Common myeloid progenitor, CD34-positive (primary cell): ENCODE measurements around the gene GLYR1.
A peak's percentile ranks its signal among the peaks of the same experiment; 100 is the strongest.

Experiments
- CTCF ChIA-PET: fragments of 350-600 bp; sonication (Branson Sonifier 250); formaldehyde crosslinking; loops from one replicate; lab custom pipeline; 2021; ENCODE audit warnings: antibody characterized with exemption; lab: Charles Lee
- POLR2A ChIA-PET: fragments of 350-600 bp; sonication (Branson Sonifier 250); formaldehyde crosslinking; loops from one replicate; lab custom pipeline; 2021; ENCODE audit warnings: antibody characterized with exemption; lab: Charles Lee
- DNase-seq, 3 donors: peaks; one replicate each; pipeline versions ENCODE4 v3.0.0 to v3.0.0-alpha.2; 2013
- H3K27ac ChIP-seq, 2 experiments: 1 replicate in 1 of 2; 2 replicates in 1 of 2; pipeline ENCODE4 v1.7.0; 2013; ENCODE audit warnings: inconsistent platforms in 2 of 2, low read length in 2 of 2, mild to moderate bottlenecking in 2 of 2, low read depth in 1 of 2, moderate library complexity in 1 of 2; ENCODE audit not compliant: severe bottlenecking in 2 of 2, insufficient read depth in 1 of 2, poor library complexity in 1 of 2
- H3K27me3 ChIP-seq, 5 experiments: replicated peaks in 2 of 5; 1 replicate in 3 of 5; 2 replicates in 2 of 5; pipeline versions ENCODE4 v1.6.1 to v1.7.0; 2013; ENCODE audit warnings: low read length in 4 of 5, mild to moderate bottlenecking in 2 of 5, moderate library complexity in 2 of 5, inconsistent platforms in 1 of 5; ENCODE audit not compliant: insufficient read depth in 5 of 5, control insufficient read depth in 4 of 5
- H3K36me3 ChIP-seq, 4 experiments: 1 replicate in 2 of 4; 2 replicates in 2 of 4; pipeline versions ENCODE4 v1.6.1 to v1.7.0; 2013; ENCODE audit warnings: low read length in 3 of 4, control low read depth in 1 of 4, mild to moderate bottlenecking in 1 of 4; ENCODE audit not compliant: control insufficient read depth in 4 of 4, insufficient read depth in 4 of 4
- H3K4me1 ChIP-seq, 4 experiments: 1 replicate in 3 of 4; 2 replicates in 1 of 4; pipeline versions ENCODE4 v1.6.1 to v1.7.1; 2013; ENCODE audit warnings: low read length in 3 of 4, mild to moderate bottlenecking in 3 of 4, control low read depth in 1 of 4, inconsistent platforms in 1 of 4, moderate library complexity in 1 of 4; ENCODE audit not compliant: control insufficient read depth in 4 of 4, insufficient read depth in 4 of 4; ENCODE audit errors: control extremely low read depth in 1 of 4
- H3K4me3 ChIP-seq, 7 experiments: 1 replicate in 4 of 7; 2 replicates in 3 of 7; pipeline versions ENCODE4 v1.5.1 to v1.7.0; 2013; ENCODE audit warnings: mild to moderate bottlenecking in 7 of 7, low read length in 6 of 7, moderate library complexity in 6 of 7, inconsistent platforms in 2 of 7, low read depth in 2 of 7, control low read depth in 1 of 7; ENCODE audit not compliant: insufficient read depth in 4 of 7, control insufficient read depth in 1 of 7; ENCODE audit errors: extremely low read depth in 1 of 7
- H3K9me3 ChIP-seq, 5 experiments: 1 replicate in 4 of 5; 2 replicates in 1 of 5; pipeline versions ENCODE4 v1.6.1 to v1.7.1; 2013; ENCODE audit warnings: low read length in 4 of 5, mild to moderate bottlenecking in 2 of 5, inconsistent platforms in 1 of 5, low read depth in 1 of 5, moderate library complexity in 1 of 5; ENCODE audit not compliant: control insufficient read depth in 4 of 5, insufficient read depth in 2 of 5; ENCODE audit errors: control extremely low read depth in 1 of 5
- WGBS: methylation state at CpG from one replicate; pipeline ENCODE4 v1.1.5; 2013; ENCODE audit not compliant: insufficient coverage; 5-methylcytosine and 5-hydroxymethylcytosine counted together

GLYR1 gene

GRCh38 chr16:4860727-4861342 lies 13.7 kb upstream of the GLYR1 start:
- no peak overlapping the region for H3K4me3 ChIP-seq
- no peak for DNase-seq
- ChIA-PET CTCF (no interaction called here), POLR2A (no interaction called here)
- no peak overlapping the region for H3K27ac ChIP-seq
- H3K4me1 ChIP-seq: no peaks in the 10 kb centered on the region
- H3K27me3 ChIP-seq: no peaks in the 10 kb centered on the region
- no peaks in the 10 kb centered on the region for H3K9me3 ChIP-seq
- peaks cover 31 to 81% (median 51%) of the 10 kb centered on the region in 4 experiments for H3K36me3 ChIP-seq
- WGBS: 95% methylated on average over 12 of the region's 14 CpGs

- no peaks in the 10 kb centered on the region for H3K4me1 ChIP-seq
- DNase-seq: no peak
- ChIA-PET POLR2A (no interaction called here), CTCF (no interaction called here)
- WGBS: 99% methylated on average over 10 of the region's 10 CpGs
- H3K27me3 ChIP-seq: no peaks in the 10 kb centered on the region
- peaks cover 31 to 88% (median 58%) of the 10 kb centered on the region in 4 experiments for H3K36me3 ChIP-seq
- H3K27ac ChIP-seq: no peak overlapping the region
- H3K9me3 ChIP-seq: no peaks in the 10 kb centered on the region
- H3K4me3 ChIP-seq: no peak overlapping the region
These were observed 12.8 kb upstream of the GLYR1 start for GRCh38 chr16:4859900-4860255.

- ChIA-PET CTCF (no interaction called here), POLR2A (no interaction called here)
- peaks cover 31 to 86% (median 61%) of the 10 kb centered on the region in 4 experiments for H3K36me3 ChIP-seq
- H3K4me1 ChIP-seq: no peaks in the 10 kb centered on the region
- no peaks in the 10 kb centered on the region for H3K27me3 ChIP-seq
- H3K27ac ChIP-seq: no peak overlapping the region
- no peak for DNase-seq
- H3K4me3 ChIP-seq: no peak overlapping the region
- no peaks in the 10 kb centered on the region for H3K9me3 ChIP-seq
- WGBS: 96% methylated on average over 17 of the region's 17 CpGs
These were observed 12.3 kb upstream of the GLYR1 start for GRCh38 chr16:4859190-4859899.

GRCh38 chr16:4855804-4856203 lies 8.7 kb upstream of the GLYR1 start:
- H3K36me3 ChIP-seq: peaks cover 26 to 77% (median 49%) of the 10 kb centered on the region in 4 experiments
- no peaks in the 10 kb centered on the region for H3K27me3 ChIP-seq
- ChIA-PET CTCF (no interaction called here), POLR2A (no interaction called here)
- no peak overlapping the region for H3K4me3 ChIP-seq
- H3K4me1 ChIP-seq: peaks cover 0 to 3% (median 0%) of the 10 kb centered on the region in 4 experiments
- 88% methylated on average over 2 of the region's 2 CpGs for WGBS
- H3K27ac ChIP-seq: no peak overlapping the region
- no peaks in the 10 kb centered on the region for H3K9me3 ChIP-seq
- DNase-seq: no peak

GRCh38 chr16:4855371-4855770 lies 8.3 kb upstream of the GLYR1 start:
- Histone ChIP-seq H3K27ac (no peak overlapping the region), H3K9me3 (no peaks in the 10 kb centered on the region), H3K4me3 (no peak overlapping the region), H3K27me3 (no peaks in the 10 kb centered on the region), H3K36me3 (peaks cover 22 to 73% (median 46%) of the 10 kb centered on the region in 4 experiments), H3K4me1 (peaks cover 0 to 4% (median under 1%) of the 10 kb centered on the region in 4 experiments)
- DNase-seq: no peak
- WGBS: no CpG with 5 or more reads among the region's 5 CpGs
- CTCF ChIA-PET: no interaction called here
- POLR2A ChIA-PET: no interaction called here

- CTCF ChIA-PET: interaction anchor here (0.6 kb wide), 1 partner anchor 66 kb away, joined by 3 read pairs; no protein-coding TSS in a partner anchor
- H3K9me3 ChIP-seq: no peaks in the 10 kb centered on the region
- no peak overlapping the region for H3K4me3 ChIP-seq
- peak overlapping the region in 1 of 2 experiments; percentile 51 for H3K27ac ChIP-seq
- H3K27me3 ChIP-seq: no peaks in the 10 kb centered on the region
- WGBS: 100% methylated on average over 1 of the region's 1 CpG
- peaks cover 2 to 43% (median 24%) of the 10 kb centered on the region in 4 experiments for H3K36me3 ChIP-seq
- H3K4me1 ChIP-seq: peaks cover 2 to 30% (median 19%) of the 10 kb centered on the region in 4 experiments
- peak in 1 of 3 donors; percentile 17 for DNase-seq
- POLR2A ChIA-PET: no interaction called here
These were observed 5.3 kb upstream of the GLYR1 start for GRCh38 chr16:4852221-4852872.

- peaks cover 2 to 23% (median 13%) of the 10 kb centered on the region in 4 experiments for H3K36me3 ChIP-seq
- WGBS: 94% methylated on average over 3 of the region's 3 CpGs
These were observed 3.1 kb upstream of the GLYR1 start for GRCh38 chr16:4850211-4850610.

More at GRCh38 chr16:4850211-4850610, 3.1 kb upstream of the GLYR1 start:
- H3K27ac ChIP-seq: no peak overlapping the region
- no peaks in the 10 kb centered on the region for H3K9me3 ChIP-seq
- H3K4me3 ChIP-seq: peak overlapping the region in 1 of 7 experiments; percentile 12
- ChIA-PET POLR2A (no interaction called here), CTCF (no interaction called here)
- H3K27me3 ChIP-seq: no peaks in the 10 kb centered on the region
- H3K4me1 ChIP-seq: peaks cover 13 to 43% (median 30%) of the 10 kb centered on the region in 4 experiments
- DNase-seq: no peak
